Placental pericyte (primary cell): ENCODE results near the gene GRIN2B. TPM values are rescaled to one million over a fixed set of nuclear protein-coding genes. Genes with fewer than 3 reads are reported as not detected.

Experiments
- total RNA-seq: library from RNA; depleted of rRNA; stranded (reverse); fragments of >200 nt; gene quantifications from 2 replicates; pipeline ENCODE4 v1.2.3, GENCODE V29; 2012

GRIN2B gene
- total RNA-seq: not detected in 2 replicates

GRCh38 chr12:13981296-13981962 is at the start of gene GRIN2B:
TSS of gene GRIN2B (minus strand) at chr12:13981602. CDS start at chr12:13866208, 115,394 bp downstream.

